ENCODE results near the gene G2E3. TPM values are rescaled to one million over a fixed set of nuclear protein-coding genes. Genes with fewer than 3 reads are reported as not detected.
A peak's percentile ranks its signal among the peaks of the same experiment; 100 is the strongest.

Gene G2E3
- total and polyA plus RNA-seq, 2 of the 13 experiments (the other 11 are each of a cell fraction or from before 2014, with no cell fraction given), result 22.8 to 63.0 TPM

- peak; percentile 56; the same call in 1 of the 2 replicates for TF ChIP-seq AKNA (CRISPR knock-in tag; IDR thresholded peaks at IDR 0.05; ENCODE audit: borderline replicate concordance)
- TF ChIP-seq MLX (CRISPR knock-in tag; IDR thresholded peaks at IDR 0.05), result no peak
- no peak for TF ChIP-seq ZNF670 (CRISPR knock-in tag; IDR thresholded peaks at IDR 0.05; ENCODE audit: borderline replicate concordance)
- TF ChIP-seq ZNF766 (CRISPR knock-in tag; IDR thresholded peaks at IDR 0.05; ENCODE audit: borderline replicate concordance), result no peak
- 0 out of 2 replicates have a peak, but pooled peaks have one; percentile 37 for TF ChIP-seq ELF3 (CRISPR knock-in tag; IDR thresholded peaks at IDR 0.05)
- no peak for TF ChIP-seq SRSF1 (optimal IDR thresholded peaks at IDR 0.05; ENCODE audit: low read depth, low read length)
- TF ChIP-seq KDM5B (CRISPR knock-in tag; IDR thresholded peaks at IDR 0.05; ENCODE audit: borderline replicate concordance), result no peak
- TF ChIP-seq JDP2 (CRISPR knock-in tag; IDR thresholded peaks at IDR 0.05; ENCODE audit: borderline replicate concordance), result no peak
- no peak for TF ChIP-seq ZBTB4 (CRISPR knock-in tag; IDR thresholded peaks at IDR 0.05; ENCODE audit: borderline replicate concordance)
- TF ChIP-seq SMC3 (IDR thresholded peaks at IDR 0.05; ENCODE audit: low read length), result peak; percentile 56; the same call in 1 of the 2 replicates
- no peak for TF ChIP-seq SMAD1 (CRISPR knock-in tag; IDR thresholded peaks at IDR 0.05; ENCODE audit: borderline replicate concordance, low read depth)
- no peak for TF ChIP-seq ELK4 (CRISPR knock-in tag; IDR thresholded peaks at IDR 0.05; ENCODE audit: borderline replicate concordance)
- peak; percentile 78 for TF ChIP-seq CTCF (CRISPR knock-in tag; IDR thresholded peaks at IDR 0.05)
- no peak for TF ChIP-seq NFKB2 (CRISPR knock-in tag; IDR thresholded peaks at IDR 0.05; ENCODE audit: borderline replicate concordance)
- no peak for TF ChIP-seq THAP8 (CRISPR knock-in tag; IDR thresholded peaks at IDR 0.05; ENCODE audit: borderline replicate concordance)
These were observed 36.8 kb upstream of the G2E3 start (continued) for GRCh38 chr14:30521899-30522736.
